H1 (cell line): ENCODE measurements around the gene EYA2. TPM values are rescaled to one million over a fixed set of nuclear protein-coding genes. Genes with fewer than 3 reads are reported as not detected.

Experiments used
- CTCF ChIA-PET: fragments of 300-600 bp; sonication (Branson Sonifier 250); formaldehyde crosslinking; loops from one replicate; lab custom pipeline; 2021; ENCODE audit not compliant: partially characterized antibody; lab: Charles Lee
- POLR2A ChIA-PET: fragments of 300-600 bp; sonication (Branson Sonifier 250); formaldehyde crosslinking; loops from one replicate; lab custom pipeline; 2021; ENCODE audit warnings: inconsistent platforms; ENCODE audit not compliant: partially characterized antibody; lab: Charles Lee
- DNase-seq, 2 experiments: peaks; one replicate each; pipeline versions ENCODE4 v3.0.0 to v3.0.0-alpha.2; 2010 to 2022; ENCODE audit warnings: low spot score in 2 of 2, low read depth in 1 of 2, mixed read lengths in 1 of 2
- FAIRE-seq: peaks from 2 replicates; lab custom pipeline; 2011; peaks lifted over from hg19 to GRCh38; lab: Jason Lieb, UNC
- H2AFZ ChIP-seq: 2 replicates; pipeline ENCODE4 v1.8.1; 2012; ENCODE audit warnings: low read length, inconsistent platforms
- H2AK5ac ChIP-seq: 2 replicates; pipeline ENCODE4 v1.6.1; 2013; ENCODE audit warnings: low read depth, low read length
- H2BK120ac ChIP-seq: replicated peaks from 2 replicates; pipeline ENCODE3; 2013; ENCODE audit warnings: low read depth, low read length, inconsistent platforms
- H2BK12ac ChIP-seq: 2 replicates; pipeline ENCODE4 v1.6.1; 2013; ENCODE audit warnings: low read depth, low read length
- H2BK15ac ChIP-seq: 2 replicates; pipeline ENCODE4 v1.6.1; 2013; ENCODE audit warnings: low read length
- H2BK20ac ChIP-seq: 2 replicates; pipeline ENCODE4 v1.6.1; 2013; ENCODE audit warnings: low read length
- H2BK5ac ChIP-seq: 2 replicates; pipeline ENCODE4 v1.6.1; 2013; ENCODE audit warnings: low read depth, low read length
- H3K14ac ChIP-seq: 2 replicates; pipeline ENCODE4 v1.6.1; 2013; ENCODE audit warnings: inconsistent platforms; ENCODE audit not compliant: insufficient read length
- H3K18ac ChIP-seq: 2 replicates; pipeline ENCODE4 v1.6.1; 2013; ENCODE audit warnings: low read length; ENCODE audit errors: extremely low read depth
- H3K23ac ChIP-seq: 2 replicates; pipeline ENCODE4 v1.6.1; 2013; ENCODE audit warnings: inconsistent platforms; ENCODE audit not compliant: insufficient read length
- H3K23me2 ChIP-seq: 2 replicates; pipeline ENCODE4 v1.6.1; 2013; ENCODE audit warnings: low read depth, low read length
- H3K27ac ChIP-seq: 2 replicates; pipeline ENCODE4 v1.6.1; 2011; ENCODE audit warnings: low read depth, low read length, inconsistent platforms
- H3K27me3 ChIP-seq, 4 experiments: replicated peaks in 1 of 4; 1 replicate in 1 of 4; 2 replicates in 3 of 4; pipeline versions ENCODE4 v1.6.1 to v1.8.1; 2011 to 2013; ENCODE audit warnings: low read length in 3 of 4, mild to moderate bottlenecking in 3 of 4, inconsistent platforms in 2 of 4, mixed read lengths in 2 of 4, moderate library complexity in 1 of 4; ENCODE audit not compliant: control insufficient read depth in 3 of 4, insufficient read depth in 3 of 4; ENCODE audit errors: extremely low read depth in 1 of 4
- H3K36me3 ChIP-seq, 4 experiments: 2 replicates each; pipeline versions ENCODE4 v1.6.1 to v1.8.1; 2011 to 2013; ENCODE audit warnings: mild to moderate bottlenecking in 4 of 4, low read length in 3 of 4, moderate library complexity in 2 of 4, control low read depth in 1 of 4, inconsistent platforms in 1 of 4; ENCODE audit not compliant: insufficient read depth in 4 of 4, control insufficient read depth in 2 of 4
- H3K4ac ChIP-seq: replicated peaks from 2 replicates; pipeline ENCODE3; 2013; ENCODE audit warnings: low read length, low read depth, mixed read lengths, inconsistent platforms; ENCODE audit not compliant: insufficient read length
- H3K4me1 ChIP-seq, 4 experiments: replicated peaks in 1 of 4; 1 replicate in 1 of 4; 2 replicates in 3 of 4; pipeline versions ENCODE4 v1.6.1 to v1.8.1; 2011 to 2013; ENCODE audit warnings: low read length in 3 of 4, inconsistent platforms in 2 of 4, mixed read lengths in 1 of 4; ENCODE audit not compliant: insufficient read depth in 4 of 4, control insufficient read depth in 3 of 4
- H3K4me2 ChIP-seq, 2 experiments: 2 replicates each; pipeline versions ENCODE4 v1.6.1 to v1.8.1; 2011 to 2013; ENCODE audit warnings: low read depth in 2 of 2, low read length in 2 of 2, control low read depth in 1 of 2, inconsistent platforms in 1 of 2, mild to moderate bottlenecking in 1 of 2; ENCODE audit not compliant: insufficient read depth in 1 of 2
- H3K4me3 ChIP-seq, 4 experiments: fragments of 200-600, 300-600 bp in 1 of 4; sonication (generic), shearing (Covaris generic), sonication (Bioruptor Twin) in 1 of 4; 2 replicates each; pipeline versions ENCODE4 v1.5.1 to v1.8.1; 2011 to 2016; ENCODE audit warnings: low read length in 4 of 4, low read depth in 3 of 4, control low read depth in 2 of 4, inconsistent platforms in 2 of 4, mild to moderate bottlenecking in 2 of 4, mixed read lengths in 1 of 4, moderate library complexity in 1 of 4; ENCODE audit not compliant: insufficient read depth in 2 of 4; ENCODE audit errors: extremely low read depth in 1 of 4
- H3K56ac ChIP-seq: replicated peaks from 2 replicates; pipeline ENCODE3; 2013; ENCODE audit warnings: low read depth, mild to moderate bottlenecking, mixed read lengths, low read length, inconsistent platforms; ENCODE audit not compliant: insufficient read length
- H3K79me1 ChIP-seq: 2 replicates; pipeline ENCODE4 v1.6.1; 2013; ENCODE audit warnings: low read depth, low read length, control low read depth
- H3K79me2 ChIP-seq, 2 experiments: 2 replicates each; pipeline versions ENCODE4 v1.6.1 to v1.8.1; 2012 to 2013; ENCODE audit warnings: low read length in 2 of 2, mild to moderate bottlenecking in 2 of 2, inconsistent platforms in 1 of 2; ENCODE audit not compliant: insufficient read depth in 2 of 2, control insufficient read depth in 1 of 2
- H3K9ac ChIP-seq, 4 experiments: replicated peaks in 1 of 4; 1 replicate in 1 of 4; 2 replicates in 3 of 4; pipeline versions ENCODE4 v1.6.1 to v1.8.1; 2011 to 2013; ENCODE audit warnings: low read depth in 3 of 4, low read length in 3 of 4, control low read depth in 2 of 4, mild to moderate bottlenecking in 2 of 4, moderate library complexity in 2 of 4, inconsistent platforms in 1 of 4; ENCODE audit errors: extremely low read depth in 1 of 4
- H3K9me3 ChIP-seq, 2 experiments: 2 replicates each; pipeline versions ENCODE4 v1.6.1 to v1.8.1; 2012 to 2013; ENCODE audit warnings: mild to moderate bottlenecking in 2 of 2, moderate library complexity in 2 of 2, control low read depth in 1 of 2, inconsistent platforms in 1 of 2, low read depth in 1 of 2, low read length in 1 of 2, mixed read lengths in 1 of 2; ENCODE audit not compliant: insufficient read depth in 2 of 2
- H4K20me1 ChIP-seq, 2 experiments: replicated peaks in 1 of 2; 2 replicates each; pipeline versions ENCODE3 to v1.8.1; 2011 to 2013; ENCODE audit warnings: inconsistent platforms in 2 of 2, low read length in 2 of 2, mild to moderate bottlenecking in 1 of 2; ENCODE audit not compliant: insufficient read depth in 2 of 2, control insufficient read depth in 1 of 2
- H4K5ac ChIP-seq: 2 replicates; pipeline ENCODE4 v1.6.1; 2013; ENCODE audit warnings: low read length, low read depth, mixed read lengths, inconsistent platforms; ENCODE audit not compliant: insufficient read length
- H4K8ac ChIP-seq: 2 replicates; pipeline ENCODE4 v1.8.0; 2013; ENCODE audit warnings: mild to moderate bottlenecking, moderate library complexity, low read length, inconsistent platforms; ENCODE audit not compliant: insufficient read depth; ENCODE audit errors: extremely low read depth
- H4K91ac ChIP-seq: replicated peaks from 2 replicates; pipeline ENCODE3; 2013; ENCODE audit warnings: low read length, mixed read lengths, inconsistent platforms; ENCODE audit not compliant: insufficient read length
- ASH2L ChIP-seq: fragments of 200-600, 300-600 bp; sonication (generic); IDR thresholded peaks from one replicate; pipeline ENCODE4 v1.7.1; 2017; ENCODE audit warnings: low read length
- BACH1 ChIP-seq: IDR thresholded peaks from 2 replicates; pipeline ENCODE4 v1.6.1; 2012; ENCODE audit warnings: low read length, improper control_type of control experiment
- BCL11A ChIP-seq, 2 experiments: IDR thresholded peaks; one replicate each; pipeline ENCODE4 v1.6.1; 2011; ENCODE audit warnings: low read depth in 2 of 2, low read length in 2 of 2, mild to moderate bottlenecking in 2 of 2
- CHD1 ChIP-seq: IDR thresholded peaks from 2 replicates; pipeline ENCODE4 v1.6.1; 2012; ENCODE audit warnings: low read depth, low read length, improper control_type of control experiment
- E2F6 ChIP-seq: IDR thresholded peaks from 2 replicates; pipeline ENCODE4 v1.6.1; 2012; ENCODE audit warnings: inconsistent platforms
- EP300 ChIP-seq, 2 experiments: IDR thresholded peaks; 1 replicate in 1 of 2; 2 replicates in 1 of 2; pipeline ENCODE4 v1.6.1; 2011 to 2012; ENCODE audit warnings: low read depth in 2 of 2, low read length in 2 of 2, mild to moderate bottlenecking in 2 of 2, borderline replicate concordance in 1 of 2, inconsistent platforms in 1 of 2, moderate library complexity in 1 of 2
- GABPA ChIP-seq: IDR thresholded peaks from 2 replicates; pipeline ENCODE4 v1.6.1; 2011; ENCODE audit warnings: mild to moderate bottlenecking, low read length, moderate library complexity, borderline replicate concordance; ENCODE audit not compliant: insufficient read depth
- JUND ChIP-seq: IDR thresholded peaks from 2 replicates; pipeline ENCODE4 v1.6.1; 2011; ENCODE audit warnings: mild to moderate bottlenecking, improper control_type of control experiment, low read length
- KDM1A ChIP-seq: fragments of 200-600, 300-600 bp; sonication (generic); IDR thresholded peaks from 2 replicates; pipeline ENCODE4 v1.7.1; 2016; ENCODE audit warnings: mild to moderate bottlenecking, low read length, borderline replicate concordance
- NRF1 ChIP-seq: IDR thresholded peaks from 2 replicates; pipeline ENCODE4 v1.6.1; 2011; ENCODE audit warnings: mild to moderate bottlenecking, low read depth, low read length, improper control_type of control experiment
- PHF8 ChIP-seq: fragments of 200-600 bp; sonication (generic); conservative IDR thresholded peaks from 2 replicates; pipeline ENCODE4 v1.7.1; 2012; ENCODE audit warnings: low read depth, mild to moderate bottlenecking, inconsistent platforms, low read length, moderate library complexity
- POU5F1 ChIP-seq: IDR thresholded peaks from 2 replicates; pipeline ENCODE4 v1.6.1; 2011; ENCODE audit warnings: low read depth, mild to moderate bottlenecking, low read length, moderate library complexity
- SIRT6 ChIP-seq: IDR thresholded peaks from one replicate; pipeline ENCODE4 v1.7.1; 2012; ENCODE audit warnings: low read length, inconsistent platforms
- TBP ChIP-seq: IDR thresholded peaks from 2 replicates; pipeline ENCODE4 v1.6.1; 2011; ENCODE audit warnings: low read depth, low read length, improper control_type of control experiment
- YY1 ChIP-seq: IDR thresholded peaks from 2 replicates; pipeline ENCODE4 v1.6.1; 2011; ENCODE audit warnings: low read depth, mild to moderate bottlenecking, low read length
- WGBS, 2 experiments: shearing (Covaris generic) in 1 of 2; methylation state at CpG; one replicate each; pipeline versions ENCODE4 v1.1.6 to v1.1.7; 2013 to 2015; ENCODE audit warnings: low lambda C conversion rate in 2 of 2, mixed read lengths in 2 of 2, inconsistent platforms in 1 of 2, low coverage in 1 of 2, missing lambda C conversion rate in 1 of 2; ENCODE audit not compliant: insufficient replicate concordance in 2 of 2, insufficient coverage in 1 of 2, insufficient read length in 1 of 2; ENCODE audit errors: extremely low coverage in 1 of 2, missing lambda C conversion rate in 1 of 2; 5-methylcytosine and 5-hydroxymethylcytosine counted together
- polyA plus RNA-seq, 7 experiments: library from polyadenylated mRNA; depleted of rRNA in 3 of 7; stranded (reverse) in 5 of 7; unstranded in 2 of 7; fragments of >200 nt in 5 of 7; fragments of 200-250 nt in 2 of 7; gene quantifications; 1 replicate in 5 of 7; 2 replicates in 1 of 7; 4 replicates in 1 of 7; pipeline versions ENCODE4 v1.2.1 to v1.2.3, GENCODE V29; 2011 to 2013; ENCODE audit warnings: missing spikeins in 2 of 7, mixed read lengths in 2 of 7
- total RNA-seq: library from RNA; stranded (reverse); fragmentation: NEBNext Ultra II Directional; extraction: Animal tissue kit (Norgen Biotek cat#: 25700); gene quantifications from 2 replicates; pipeline ENCODE4 v1.2.1, GENCODE V29; 2021

EYA2 gene
- total and polyA plus RNA-seq, 2 of the 8 experiments (the other 6 are each of a cell fraction or from before 2014, with no cell fraction given): 1.6 to 1.7 TPM

- H3K4ac ChIP-seq: no peak overlapping the region
- no peak overlapping the region for H2AFZ ChIP-seq
- H3K27ac ChIP-seq: no peak overlapping the region
- no peak overlapping the region for H3K4me2 ChIP-seq
- H3K4me3 ChIP-seq: no peak overlapping the region
- H4K8ac ChIP-seq: no peak overlapping the region
- no peaks in the 10 kb centered on the region for H3K36me3 ChIP-seq
- no peak overlapping the region for H3K18ac ChIP-seq
- H3K14ac ChIP-seq: no peak overlapping the region
- H2BK15ac ChIP-seq: no peak overlapping the region
- H2BK12ac ChIP-seq: no peak overlapping the region
- H3K9me3 ChIP-seq: peaks cover 0 to 7% of the 10 kb centered on the region in 2 experiments
- DNase-seq (no peak), FAIRE-seq (no peak)
- no peaks in the 10 kb centered on the region for H3K79me1 ChIP-seq
- no peaks in the 10 kb centered on the region for H3K27me3 ChIP-seq
- H4K91ac ChIP-seq: no peak overlapping the region
- no peak overlapping the region for H2BK120ac ChIP-seq
- no peak overlapping the region for H3K9ac ChIP-seq
- H4K20me1 ChIP-seq: no peaks in the 10 kb centered on the region
- no peak overlapping the region for H3K56ac ChIP-seq
- H3K23me2 ChIP-seq: no peaks in the 10 kb centered on the region
- no peak overlapping the region for H2BK20ac ChIP-seq
- no peak overlapping the region for H2AK5ac ChIP-seq
- ChIA-PET CTCF (no interaction called here), POLR2A (no interaction called here)
- 83% methylated on average over 3 of the region's 3 CpGs; no CpG with 5 or more reads in 1 of the 2 experiments for WGBS, 2 experiments
- H4K5ac ChIP-seq: no peak overlapping the region
- H3K23ac ChIP-seq: no peak overlapping the region
- H3K4me1 ChIP-seq: no peaks in the 10 kb centered on the region
- no peaks in the 10 kb centered on the region for H3K79me2 ChIP-seq
- H2BK5ac ChIP-seq: no peak overlapping the region
- TF ChIP-seq EP300 (IDR thresholded peaks at IDR 0.05; ENCODE audit: borderline replicate concordance in 1 of 2, low read depth in 2 of 2, low read length in 2 of 2): no peak
- TF ChIP-seq E2F6: no peak
- no peak for TF ChIP-seq ASH2L
- no peak for TF ChIP-seq GABPA
- no peak for TF ChIP-seq SIRT6
- TF ChIP-seq PHF8: no peak
- TF ChIP-seq POU5F1: no peak
- TF ChIP-seq BCL11A (IDR thresholded peaks at IDR 0.05; ENCODE audit: low read depth in 2 of 2, low read length in 2 of 2): no peak
- TF ChIP-seq CHD1: no peak
- TF ChIP-seq BACH1: no peak
- TF ChIP-seq TBP: no peak
- no peak for TF ChIP-seq NRF1
- no peak for TF ChIP-seq KDM1A
- no peak for TF ChIP-seq JUND
- TF ChIP-seq YY1: no peak
These were observed 180.6 kb downstream of the EYA2 start for GRCh38 chr20:47075263-47075662.
